ENCODE results near the gene B9D1.

B9D1 gene

DNA sequence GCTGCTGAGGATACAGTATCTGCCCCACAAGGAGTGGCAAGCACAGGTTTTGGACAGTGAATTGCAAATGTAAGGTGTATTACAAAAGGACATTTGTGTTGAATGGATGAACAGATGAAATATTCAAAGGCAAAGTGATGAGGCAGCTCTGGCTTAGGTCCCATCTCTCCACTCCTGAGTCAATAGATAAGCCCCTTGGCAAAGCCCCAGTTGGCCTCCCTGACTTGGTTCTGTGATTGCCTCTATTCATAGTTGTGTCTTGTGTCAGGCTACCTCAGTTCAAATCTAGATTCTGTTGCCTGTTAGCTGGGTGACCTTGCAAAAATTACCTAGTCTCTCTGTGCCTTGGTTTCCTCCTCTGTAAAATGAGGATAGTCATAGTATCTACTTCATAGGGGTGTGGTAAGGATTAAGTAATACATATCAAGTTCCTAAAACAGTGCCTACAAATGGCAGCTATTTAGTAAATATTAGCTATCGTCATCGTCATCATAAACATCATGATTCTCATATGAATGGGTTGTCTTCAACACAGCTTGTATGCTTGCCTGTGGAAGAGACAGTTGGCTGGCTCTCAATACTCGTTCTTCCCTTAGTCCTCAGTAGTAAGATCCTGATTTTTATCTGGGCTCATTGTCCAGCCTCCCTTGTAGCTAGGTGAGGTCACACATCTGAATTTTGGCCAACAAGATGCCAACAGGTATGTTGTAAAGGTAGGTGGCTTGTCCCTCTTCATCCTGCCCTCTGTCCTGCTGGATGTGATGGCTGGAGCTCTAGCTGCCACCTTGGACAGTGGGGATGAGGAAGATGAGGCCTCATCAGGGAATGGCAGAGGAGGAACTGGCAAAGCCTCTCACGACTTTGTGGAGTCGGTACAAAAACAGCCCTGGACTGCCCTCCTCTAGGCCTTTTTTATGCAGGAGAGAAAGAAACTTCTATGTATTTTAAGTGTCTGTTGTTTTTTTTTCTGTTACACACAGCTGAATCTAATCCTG is 26.6 kb upstream of the B9D1 start:
- Histone ChIP-seq H3K27me3 (replicated peaks in 2 of 5; ENCODE audit: control insufficient read depth in 4 of 5, insufficient read depth in 5 of 5, low read length in 4 of 5) (no peaks in the 10 kb centered on the region), H3K9me3 (ENCODE audit: control extremely low read depth in 1 of 5, control insufficient read depth in 4 of 5, insufficient read depth in 2 of 5, low read depth in 1 of 5, low read length in 4 of 5) (no peaks in the 10 kb centered on the region), H3K4me3 (ENCODE audit: control insufficient read depth in 1 of 7, extremely low read depth in 1 of 7, insufficient read depth in 4 of 7, low read depth in 2 of 7, low read length in 6 of 7) (no peak overlapping the region), H3K36me3 (ENCODE audit: control insufficient read depth in 4 of 4, insufficient read depth in 4 of 4, low read length in 3 of 4) (peaks cover 0 to under 1% (median 0%) of the 10 kb centered on the region in 4 experiments), H3K27ac (ENCODE audit: insufficient read depth in 1 of 2, low read depth in 1 of 2, low read length in 2 of 2, poor library complexity in 1 of 2, severe bottlenecking in 2 of 2) (no peak overlapping the region), H3K4me1 (ENCODE audit: control extremely low read depth in 1 of 4, control insufficient read depth in 4 of 4, insufficient read depth in 4 of 4, low read length in 3 of 4) (peaks cover 5 to 48% (median 42%) of the 10 kb centered on the region in 4 experiments)
- POLR2A ChIA-PET: interaction anchor here (1.4 kb wide), 1 partner anchor 11 kb away, joined by 9 read pairs; the partner anchor contains the start of gene MAPK7
- CTCF ChIA-PET: interaction anchor here (1.0 to 2.4 kb wide), 8 partner anchors 9 to 58 kb away, joined by 3 to 8 read pairs (median 4); partner anchors contain the start of genes B9D1 and MAPK7
- DNase-seq: no peak
- WGBS (ENCODE audit: insufficient coverage): 83% methylated on average over 3 of the region's 5 CpGs

GRCh38 chr17:19387921-19388521 is 25.5 kb upstream of the B9D1 start:
- peaks cover 0 to 10% (median 6%) of the 10 kb centered on the region in 4 experiments for H3K36me3 ChIP-seq (ENCODE audit: control insufficient read depth in 4 of 4, insufficient read depth in 4 of 4, low read length in 3 of 4)
- H3K4me1 ChIP-seq (ENCODE audit: control extremely low read depth in 1 of 4, control insufficient read depth in 4 of 4, insufficient read depth in 4 of 4, low read length in 3 of 4): peaks cover 5 to 51% (median 44%) of the 10 kb centered on the region in 4 experiments
- H3K9me3 ChIP-seq (ENCODE audit: control extremely low read depth in 1 of 5, control insufficient read depth in 4 of 5, insufficient read depth in 2 of 5, low read depth in 1 of 5, low read length in 4 of 5): no peaks in the 10 kb centered on the region
- ChIA-PET POLR2A (no interaction called here), CTCF (interaction anchor here (1.0 to 2.4 kb wide), 5 partner anchors 10 to 25 kb away, joined by 3 to 8 read pairs (median 5); partner anchors contain the start of genes B9D1 and MAPK7)
- H3K27me3 ChIP-seq (replicated peaks in 2 of 5; ENCODE audit: control insufficient read depth in 4 of 5, insufficient read depth in 5 of 5, low read length in 4 of 5): no peaks in the 10 kb centered on the region
- H3K27ac ChIP-seq (ENCODE audit: insufficient read depth in 1 of 2, low read depth in 1 of 2, low read length in 2 of 2, poor library complexity in 1 of 2, severe bottlenecking in 2 of 2): no peak overlapping the region
- no CpG with 5 or more reads among the region's 2 CpGs for WGBS (ENCODE audit: insufficient coverage)
- no peak for DNase-seq
- no peak overlapping the region for H3K4me3 ChIP-seq (ENCODE audit: control insufficient read depth in 1 of 7, extremely low read depth in 1 of 7, insufficient read depth in 4 of 7, low read depth in 2 of 7, low read length in 6 of 7)

DNA sequence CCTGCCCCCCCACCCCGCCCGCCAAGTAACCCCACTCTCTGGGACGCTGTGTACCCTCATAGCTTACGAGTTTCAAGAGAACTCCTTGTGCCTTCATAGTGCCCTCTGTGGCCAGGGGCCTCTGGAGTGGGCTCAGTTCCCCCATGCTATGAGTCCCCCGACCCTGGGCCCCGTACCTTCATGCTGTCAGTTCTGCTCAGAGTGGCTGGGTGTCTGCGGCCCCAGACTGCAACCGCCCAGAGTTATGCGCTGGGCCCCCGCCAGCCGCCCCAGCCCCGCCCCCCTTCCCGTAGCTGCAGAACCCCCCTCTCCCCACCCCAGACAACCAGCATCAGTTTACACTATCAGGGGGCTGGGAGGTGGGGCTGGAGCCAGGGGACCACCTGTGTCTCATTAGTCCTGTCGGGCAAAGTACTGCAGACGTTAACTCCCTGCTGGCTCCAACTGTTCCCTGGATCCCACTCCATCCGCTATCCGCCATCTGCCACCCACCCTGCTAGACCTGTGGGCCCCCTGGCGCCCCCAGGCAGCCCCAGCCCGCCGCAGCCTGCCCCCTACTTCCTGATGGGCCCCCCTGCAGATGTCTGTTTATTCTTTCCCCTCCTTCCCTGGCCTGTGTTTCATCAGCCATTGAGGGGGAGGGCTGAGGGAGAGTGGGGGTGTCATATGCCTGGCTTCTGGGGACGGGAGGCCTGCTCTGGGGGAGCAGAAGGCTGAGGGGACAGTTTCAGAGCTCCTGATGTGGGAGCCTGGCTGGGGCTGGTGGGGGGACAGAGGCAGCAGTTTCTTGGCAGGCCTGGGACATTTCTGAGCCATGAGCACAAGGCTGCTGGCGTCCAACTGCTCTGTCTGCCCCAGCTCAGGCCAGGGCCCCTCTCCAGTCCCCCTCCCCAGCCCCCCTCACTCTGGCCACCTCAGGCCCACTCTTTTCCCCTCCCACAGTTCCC is 24.7 kb upstream of the B9D1 start, which contains the start of gene MFAP4:
TSS of gene MFAP4 (minus strand) at position 217 of the 947 bp plus-strand sequence. CDS start at position 182, 35 bp downstream.
- Histone ChIP-seq H3K27me3 (replicated peaks in 2 of 5; ENCODE audit: control insufficient read depth in 4 of 5, insufficient read depth in 5 of 5, low read length in 4 of 5) (no peaks in the 10 kb centered on the region), H3K9me3 (ENCODE audit: control extremely low read depth in 1 of 5, control insufficient read depth in 4 of 5, insufficient read depth in 2 of 5, low read depth in 1 of 5, low read length in 4 of 5) (no peaks in the 10 kb centered on the region), H3K4me1 (ENCODE audit: control extremely low read depth in 1 of 4, control insufficient read depth in 4 of 4, insufficient read depth in 4 of 4, low read length in 3 of 4) (peaks cover 5 to 51% (median 44%) of the 10 kb centered on the region in 4 experiments), H3K36me3 (ENCODE audit: control insufficient read depth in 4 of 4, insufficient read depth in 4 of 4, low read length in 3 of 4) (peaks cover 4 to 18% (median 9%) of the 10 kb centered on the region in 4 experiments), H3K27ac (ENCODE audit: insufficient read depth in 1 of 2, low read depth in 1 of 2, low read length in 2 of 2, poor library complexity in 1 of 2, severe bottlenecking in 2 of 2) (no peak within 1 kb of the TSS), H3K4me3 (ENCODE audit: control insufficient read depth in 1 of 7, extremely low read depth in 1 of 7, insufficient read depth in 4 of 7, low read depth in 2 of 7, low read length in 6 of 7) (peak within 1 kb of the TSS in 5 of 7 experiments; percentile 8 to 57 (median 16))
- ChIA-PET POLR2A (no interaction called here), CTCF (interaction anchor here (0.7 to 2.4 kb wide), 4 partner anchors 13 to 31 kb away, joined by 3 to 8 read pairs (median 3); partner anchors contain the start of gene B9D1)
- WGBS (ENCODE audit: insufficient coverage): 21% methylated on average over 6 of the region's 22 CpGs
- peak; percentile 18 to 76 (median 73) for DNase-seq

DNA sequence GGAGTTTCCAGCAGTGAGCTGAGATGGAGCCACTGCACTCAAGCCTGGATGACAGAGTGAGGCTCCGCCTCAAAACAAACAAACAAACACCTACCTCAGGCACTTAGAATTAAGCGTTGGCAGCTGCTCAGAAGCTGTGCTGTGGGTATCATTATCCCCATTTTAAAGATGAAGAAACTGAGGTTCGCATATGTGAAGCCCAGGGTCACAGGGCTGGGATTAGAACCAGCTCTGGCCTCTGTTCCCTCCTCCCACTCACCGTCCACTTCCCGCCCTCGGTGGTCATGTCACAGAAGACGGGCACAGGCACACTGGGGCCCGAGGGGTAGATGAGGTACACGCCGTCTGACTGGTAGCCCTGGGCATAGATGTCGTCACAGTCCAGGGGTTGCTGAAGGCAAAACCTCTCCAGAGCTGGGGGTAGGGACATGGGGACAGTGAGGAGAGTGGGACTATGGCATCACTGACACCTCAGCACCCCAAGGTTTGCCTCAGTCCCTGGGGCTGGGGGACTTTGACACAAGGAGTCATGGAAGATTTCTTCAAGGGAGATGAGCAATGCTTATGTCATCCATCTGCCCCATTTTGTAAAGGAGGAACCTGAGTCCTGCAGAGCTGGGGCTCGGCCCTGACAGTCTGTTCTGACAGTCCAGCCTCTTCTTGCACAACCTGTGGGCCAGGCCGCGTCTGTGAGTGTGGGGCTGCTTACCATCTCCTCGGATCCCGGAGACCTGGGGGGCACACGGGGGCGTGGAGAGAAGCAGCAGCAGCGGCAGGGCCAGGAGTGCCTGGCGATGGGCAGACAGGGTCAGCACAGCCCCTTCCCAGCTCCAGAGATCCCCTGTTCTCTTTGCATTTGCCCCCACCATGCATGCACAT is 23.8 kb upstream of the B9D1 start:
- Histone ChIP-seq H3K4me3 (ENCODE audit: control insufficient read depth in 1 of 7, extremely low read depth in 1 of 7, insufficient read depth in 4 of 7, low read depth in 2 of 7, low read length in 6 of 7) (peak overlapping the region in 3 of 7 experiments; percentile 1 to 43 (median 8)), H3K27ac (ENCODE audit: insufficient read depth in 1 of 2, low read depth in 1 of 2, low read length in 2 of 2, poor library complexity in 1 of 2, severe bottlenecking in 2 of 2) (no peak overlapping the region), H3K9me3 (ENCODE audit: control extremely low read depth in 1 of 5, control insufficient read depth in 4 of 5, insufficient read depth in 2 of 5, low read depth in 1 of 5, low read length in 4 of 5) (no peaks in the 10 kb centered on the region), H3K4me1 (ENCODE audit: control extremely low read depth in 1 of 4, control insufficient read depth in 4 of 4, insufficient read depth in 4 of 4, low read length in 3 of 4) (peaks cover 5 to 51% (median 43%) of the 10 kb centered on the region in 4 experiments), H3K36me3 (ENCODE audit: control insufficient read depth in 4 of 4, insufficient read depth in 4 of 4, low read length in 3 of 4) (peaks cover 8 to 26% (median 11%) of the 10 kb centered on the region in 4 experiments), H3K27me3 (replicated peaks in 2 of 5; ENCODE audit: control insufficient read depth in 4 of 5, insufficient read depth in 5 of 5, low read length in 4 of 5) (no peaks in the 10 kb centered on the region)
- 54% methylated on average over 16 of the region's 20 CpGs for WGBS (ENCODE audit: insufficient coverage)
- peak in 2 of 3 donors; percentile 53 to 61 for DNase-seq
- CTCF ChIA-PET: interaction anchor here (0.7 to 1.7 kb wide), 5 partner anchors 16 to 61 kb away, joined by 3 read pairs; partner anchors contain the start of gene B9D1
- POLR2A ChIA-PET: interaction anchor here (0.7 kb wide), 1 partner anchor 1414 kb away, joined by 3 read pairs; the partner anchor contains the start of gene TOM1L2

GRCh38 chr17:19385521-19385983 is 23.0 kb upstream of the B9D1 start:
- Histone ChIP-seq H3K27me3 (replicated peaks in 2 of 5; ENCODE audit: control insufficient read depth in 4 of 5, insufficient read depth in 5 of 5, low read length in 4 of 5) (no peaks in the 10 kb centered on the region), H3K9me3 (ENCODE audit: control extremely low read depth in 1 of 5, control insufficient read depth in 4 of 5, insufficient read depth in 2 of 5, low read depth in 1 of 5, low read length in 4 of 5) (no peaks in the 10 kb centered on the region), H3K27ac (ENCODE audit: insufficient read depth in 1 of 2, low read depth in 1 of 2, low read length in 2 of 2, poor library complexity in 1 of 2, severe bottlenecking in 2 of 2) (no peak overlapping the region), H3K4me1 (ENCODE audit: control extremely low read depth in 1 of 4, control insufficient read depth in 4 of 4, insufficient read depth in 4 of 4, low read length in 3 of 4) (peaks cover 5 to 51% (median 43%) of the 10 kb centered on the region in 4 experiments), H3K4me3 (ENCODE audit: control insufficient read depth in 1 of 7, extremely low read depth in 1 of 7, insufficient read depth in 4 of 7, low read depth in 2 of 7, low read length in 6 of 7) (peak overlapping the region in 1 of 7 experiments; percentile 16), H3K36me3 (ENCODE audit: control insufficient read depth in 4 of 4, insufficient read depth in 4 of 4, low read length in 3 of 4) (peaks cover 10 to 33% (median 16%) of the 10 kb centered on the region in 4 experiments)
- no peak for DNase-seq
- WGBS (ENCODE audit: insufficient coverage): 95% methylated on average over 9 of the region's 9 CpGs
- POLR2A ChIA-PET: interaction anchor here (0.7 kb wide), 1 partner anchor 1413 kb away, joined by 3 read pairs; the partner anchor contains the start of gene TOM1L2
- CTCF ChIA-PET: interaction anchor here (0.6 to 4.0 kb wide), 6 partner anchors 15 to 62 kb away, joined by 3 to 16 read pairs (median 3); partner anchors contain the start of gene B9D1

All from common myeloid progenitor, CD34-positive (primary cell).